OCI-LY3 (cell line): ENCODE data around the gene NDFIP1.

Experiments
- CTCF ChIP-seq: fragments of 200-600, 300-600 bp; sonication (generic); IDR thresholded peaks from 2 replicates; pipeline ENCODE4 v1.5.1; 2014; ENCODE audit warnings: antibody characterized with exemption, low read length, low read depth
- EZH2phosphoT487 ChIP-seq: fragments of 200-600 bp; shearing (Covaris generic); IDR thresholded peaks from 2 replicates; pipeline ENCODE4 v1.6.1; 2018; ENCODE audit warnings: antibody characterized with exemption, mixed run types, low read depth

- TF ChIP-seq CTCF (no peak), EZH2phosphoT487 (no peak)
These were observed 9.6 kb upstream of the NDFIP1 start for GRCh38 chr5:142098931-142099330.
